Cortex of kidney (tissue), 1 donor: ENCODE data around the gene GCM1.
"Not testable (repeated sequence)": the region's sequence is repeated elsewhere in the genome, so short reads cannot be mapped to it uniquely, and the experiment has no call there.

Source experiments
- DNase-seq: peaks from one replicate; lab custom pipeline; 2025; lab: John Stamatoyannopoulos, UW

GCM1 gene, protein sequence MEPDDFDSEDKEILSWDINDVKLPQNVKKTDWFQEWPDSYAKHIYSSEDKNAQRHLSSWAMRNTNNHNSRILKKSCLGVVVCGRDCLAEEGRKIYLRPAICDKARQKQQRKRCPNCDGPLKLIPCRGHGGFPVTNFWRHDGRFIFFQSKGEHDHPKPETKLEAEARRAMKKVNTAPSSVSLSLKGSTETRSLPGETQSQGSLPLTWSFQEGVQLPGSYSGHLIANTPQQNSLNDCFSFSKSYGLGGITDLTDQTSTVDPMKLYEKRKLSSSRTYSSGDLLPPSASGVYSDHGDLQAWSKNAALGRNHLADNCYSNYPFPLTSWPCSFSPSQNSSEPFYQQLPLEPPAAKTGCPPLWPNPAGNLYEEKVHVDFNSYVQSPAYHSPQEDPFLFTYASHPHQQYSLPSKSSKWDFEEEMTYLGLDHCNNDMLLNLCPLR

GRCh38 chr6:53148684-53149083, at the start of gene GCM1:
Gene GCM1, minus strand, starts transcription at chr6:53148841. Its CDS starts 3,209 bp downstream, at chr6:53145632.
- DNase-seq: no peak

- no peak for DNase-seq
Observed at GRCh38 chr6:53197553-53197952, 48.9 kb upstream of the GCM1 start.

DNA sequence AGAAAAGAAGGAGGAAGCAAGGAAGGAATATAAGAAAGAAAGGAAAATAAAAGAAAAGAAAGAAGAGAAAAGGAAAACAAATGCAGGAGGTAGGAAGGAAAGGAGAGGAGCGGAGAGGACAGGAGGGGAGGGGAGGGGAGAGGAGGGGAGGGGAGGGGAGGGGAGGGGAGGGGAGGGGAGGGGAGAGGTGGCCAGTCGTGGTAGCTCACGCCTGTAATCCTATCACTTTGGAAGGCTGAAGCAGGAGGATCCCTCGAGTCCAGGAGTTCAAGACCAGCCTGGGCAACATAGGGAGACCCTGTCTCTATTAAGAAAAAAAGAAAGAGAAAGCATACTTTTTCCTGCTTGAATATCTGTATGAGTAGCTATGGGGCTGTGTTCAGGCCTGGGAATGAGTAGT, 46.4 kb upstream of the GCM1 start:
- DNase-seq: no peak

DNA sequence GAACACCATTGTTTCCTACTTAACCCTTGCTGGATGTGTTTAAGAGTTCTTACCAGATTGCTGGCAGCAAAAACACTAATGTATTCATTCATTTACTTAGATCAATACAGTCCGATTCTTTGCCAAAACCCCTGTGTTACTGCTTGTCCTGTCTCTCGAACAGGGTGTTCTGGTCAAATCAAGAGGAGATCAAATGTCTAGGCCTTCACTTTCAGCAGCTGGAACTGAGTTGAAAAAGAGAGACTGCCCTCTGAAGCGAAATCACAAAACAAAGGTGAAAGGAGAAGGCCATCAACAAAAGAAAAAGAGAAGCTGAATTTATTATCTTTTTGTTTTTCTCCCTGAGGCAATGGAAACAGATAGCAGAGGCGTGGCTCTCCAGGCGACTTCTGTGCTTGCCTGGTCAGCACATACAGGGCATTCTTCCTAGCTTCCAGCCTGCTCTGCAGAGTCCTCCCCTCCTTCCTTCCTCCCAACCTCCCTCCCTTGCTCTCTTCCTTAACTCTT, 44.1 kb upstream of the GCM1 start:
- DNase-seq: no peak

DNA sequence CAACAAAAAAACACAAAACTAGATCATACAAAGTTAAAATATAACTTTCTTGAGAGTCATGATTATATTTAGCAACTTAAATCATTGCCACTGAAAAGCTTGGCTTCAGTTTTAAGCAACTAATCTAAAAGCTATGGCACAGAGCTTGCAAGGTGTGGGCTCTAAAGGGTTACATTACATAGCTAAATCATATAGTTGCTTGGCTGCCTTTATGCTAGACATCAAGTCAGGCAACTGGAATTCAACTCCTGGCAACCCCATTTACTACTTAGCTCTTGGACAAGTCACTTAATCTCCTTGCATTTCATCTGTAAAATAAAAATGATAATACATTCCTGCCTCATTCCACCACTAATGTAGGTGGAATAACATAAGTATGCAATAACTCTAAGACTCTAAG, 40.9 kb upstream of the GCM1 start:
- no peak for DNase-seq

DNA sequence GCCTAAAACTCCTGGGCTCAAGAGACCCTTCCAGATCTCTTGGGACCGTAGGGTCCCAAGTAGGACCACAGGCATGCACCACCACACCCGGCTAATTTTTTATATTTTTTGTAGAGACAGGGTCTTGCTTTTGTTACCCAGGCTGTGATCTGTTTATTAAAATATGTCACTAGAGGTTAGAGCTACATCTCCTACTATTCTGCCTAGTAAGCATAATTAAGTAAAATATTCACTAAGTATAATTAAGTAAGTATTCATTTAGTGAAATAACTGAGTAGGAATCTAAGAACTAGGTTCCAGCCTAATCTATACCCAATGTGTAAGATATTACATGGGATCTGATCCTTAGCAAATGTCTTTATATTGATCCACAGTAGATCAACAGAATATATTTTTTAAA, 40.2 kb upstream of the GCM1 start:
- DNase-seq: no peak

DNA sequence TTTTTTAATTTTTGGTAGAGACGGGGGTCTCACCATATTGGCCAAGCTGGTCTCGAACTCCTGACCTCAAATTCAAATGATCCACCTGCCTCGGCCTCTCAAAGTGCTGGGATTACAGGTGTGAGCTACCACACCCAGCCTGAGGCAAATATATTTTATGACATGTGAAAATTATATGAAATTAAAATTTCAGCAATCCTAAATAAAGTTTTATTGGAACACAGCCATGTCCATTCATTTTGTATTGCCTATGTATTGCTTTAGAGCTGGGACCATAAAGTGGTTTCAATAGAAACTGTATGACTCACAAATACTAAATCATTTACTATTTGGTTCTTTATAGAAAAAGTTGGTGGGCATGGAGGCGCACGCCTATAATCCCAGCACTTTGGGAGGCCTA, 32.0 kb upstream of the GCM1 start:
- DNase-seq: no peak

DNA sequence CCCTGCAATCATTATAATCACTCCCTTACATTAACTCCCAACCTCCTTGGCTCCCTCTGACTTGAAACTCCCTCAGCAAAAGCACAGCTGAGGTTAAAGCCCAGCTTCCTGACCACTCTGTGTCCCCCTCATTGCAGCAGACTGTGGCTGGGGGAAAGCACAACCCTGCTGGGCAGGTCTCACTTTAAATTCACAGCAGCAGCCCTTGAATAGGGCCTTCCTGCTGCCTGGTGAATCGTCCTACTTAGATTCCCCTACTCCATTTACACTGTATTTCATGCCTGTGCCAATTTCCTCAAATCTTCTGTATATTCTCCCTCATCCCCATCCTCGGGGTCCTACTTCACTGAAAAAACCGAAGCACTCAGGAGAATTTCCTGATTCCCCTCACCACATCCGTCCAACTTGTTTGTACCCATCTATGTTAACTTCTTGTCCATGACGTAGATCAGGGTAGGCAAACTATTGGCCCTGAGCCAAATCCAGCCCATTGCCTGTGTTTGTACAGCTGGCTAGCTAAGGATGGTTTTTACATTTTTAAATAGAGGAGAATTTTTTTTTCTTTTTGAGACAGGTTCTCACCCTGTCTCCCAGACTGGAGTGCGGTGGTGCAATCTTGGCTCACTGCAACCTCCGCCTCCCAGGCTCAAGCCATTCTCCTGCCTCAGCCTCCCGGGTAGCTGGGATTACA, 31.5 kb upstream of the GCM1 start:
- no peak for DNase-seq

DNA sequence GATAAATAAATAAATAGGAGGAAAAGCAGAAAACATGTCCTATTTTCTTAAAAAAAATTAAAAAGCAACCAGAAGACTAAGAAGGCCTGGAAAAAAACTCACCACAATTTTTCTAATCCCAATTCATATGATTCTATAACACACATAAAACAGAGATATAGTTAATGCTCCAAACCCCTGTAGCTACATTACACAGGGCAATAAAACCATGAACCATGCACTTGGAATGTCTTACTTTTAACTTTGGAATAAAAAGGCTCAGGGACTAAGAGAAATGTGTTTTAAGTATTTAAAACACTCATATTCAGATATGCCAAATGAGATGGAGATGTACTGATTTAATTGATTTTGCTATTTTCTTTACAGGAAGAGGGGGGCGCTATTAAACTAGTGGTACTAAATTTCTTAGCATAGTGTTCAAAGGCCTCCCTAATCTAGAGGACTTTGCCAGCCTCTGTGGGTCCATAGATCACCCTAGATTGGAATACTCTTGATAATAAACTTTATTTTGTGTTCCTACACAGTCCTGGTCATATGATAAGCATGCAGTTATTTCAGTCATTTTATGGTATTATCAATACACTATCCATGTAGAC, 30.3 kb upstream of the GCM1 start:
- no peak for DNase-seq

GRCh38 chr6:53175027-53175426, 26.4 kb upstream of the GCM1 start:
- no peak for DNase-seq

DNA sequence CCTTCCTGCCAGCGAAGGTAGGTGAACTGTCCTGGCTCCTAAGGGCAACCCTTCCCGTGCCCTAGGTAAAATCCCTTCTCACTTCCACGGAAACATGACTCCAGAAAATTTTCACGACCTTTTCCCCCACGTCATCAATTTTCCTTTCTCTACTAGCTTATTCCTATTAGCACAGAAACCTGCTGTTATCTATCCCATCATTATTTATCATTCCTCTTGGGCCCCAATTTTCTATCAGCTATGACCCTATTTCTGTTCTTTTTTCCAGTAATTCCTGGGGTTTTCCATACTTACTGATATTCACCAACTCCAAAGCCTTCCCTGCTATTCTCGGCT, 23.8 kb upstream of the GCM1 start:
- no peak for DNase-seq

DNA sequence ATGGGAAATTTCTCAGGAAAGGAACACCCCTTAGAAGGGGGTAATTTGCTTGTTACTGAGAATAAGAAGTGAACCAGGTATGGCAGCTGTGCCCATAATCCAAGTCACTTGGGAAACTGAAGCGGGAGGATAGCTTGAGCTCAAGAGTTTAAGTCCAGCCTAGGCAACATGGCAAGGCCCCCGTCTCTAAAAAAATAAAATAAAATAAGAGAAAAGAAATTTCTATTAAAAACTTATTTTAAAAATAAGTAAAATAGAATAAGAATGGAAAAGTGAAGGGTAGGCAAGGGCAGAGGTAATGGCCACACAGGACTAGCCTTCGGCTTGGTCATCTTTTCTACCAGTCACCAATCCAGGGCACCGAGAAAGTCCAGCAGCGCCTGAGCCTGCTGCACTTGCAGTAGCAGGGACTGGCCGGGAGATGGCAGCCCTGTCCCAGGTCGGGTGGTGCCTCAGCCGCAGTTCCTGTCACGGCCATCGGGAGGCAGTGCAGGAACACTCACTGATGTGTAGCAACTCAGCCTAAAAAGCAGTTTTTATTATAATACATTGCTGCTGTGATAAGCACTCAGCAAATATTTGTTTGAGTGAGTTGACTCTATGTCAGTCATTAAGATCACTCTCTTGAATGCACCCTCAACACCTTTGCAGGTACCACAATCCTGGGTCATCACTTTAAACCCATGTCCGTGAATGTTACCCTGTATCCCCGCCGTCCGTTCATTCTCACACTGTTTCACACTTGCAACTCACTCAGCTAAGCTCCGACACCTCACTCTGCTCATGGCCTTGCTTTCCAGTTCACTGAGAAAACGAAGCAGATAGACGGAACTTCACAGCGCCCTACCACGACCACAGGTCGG, 23.2 kb upstream of the GCM1 start:
- DNase-seq: no peak

GRCh38 chr6:53168516-53169267, 20.1 kb upstream of the GCM1 start:
- no peak for DNase-seq

- no peak for DNase-seq
Observed at GRCh38 chr6:53165293-53165692, 16.7 kb upstream of the GCM1 start.

- no peak for DNase-seq
Observed at GRCh38 chr6:53162606-53163005, 14.0 kb upstream of the GCM1 start.

GRCh38 chr6:53161481-53162009, 12.9 kb upstream of the GCM1 start:
- DNase-seq: no peak

DNA sequence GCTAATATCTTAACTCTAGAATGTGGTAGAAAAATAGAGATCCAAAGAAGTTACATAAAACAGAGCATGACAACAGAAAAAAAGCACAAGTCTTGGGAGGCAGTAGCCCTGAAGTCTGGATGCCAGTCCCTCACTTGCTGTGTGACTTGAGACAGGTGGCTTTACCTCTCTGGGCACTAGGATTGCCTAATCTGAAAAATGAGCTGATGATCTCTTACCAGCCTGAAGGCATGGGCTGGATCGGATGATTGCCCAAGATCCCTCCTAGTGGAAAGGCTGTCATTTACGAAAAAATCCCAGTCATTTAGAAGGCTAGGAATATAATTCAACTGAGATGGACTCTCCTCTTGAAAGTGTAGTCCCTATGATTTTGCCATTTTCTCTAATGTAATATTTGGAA, 10.9 kb upstream of the GCM1 start:
- DNase-seq: no peak

DNA sequence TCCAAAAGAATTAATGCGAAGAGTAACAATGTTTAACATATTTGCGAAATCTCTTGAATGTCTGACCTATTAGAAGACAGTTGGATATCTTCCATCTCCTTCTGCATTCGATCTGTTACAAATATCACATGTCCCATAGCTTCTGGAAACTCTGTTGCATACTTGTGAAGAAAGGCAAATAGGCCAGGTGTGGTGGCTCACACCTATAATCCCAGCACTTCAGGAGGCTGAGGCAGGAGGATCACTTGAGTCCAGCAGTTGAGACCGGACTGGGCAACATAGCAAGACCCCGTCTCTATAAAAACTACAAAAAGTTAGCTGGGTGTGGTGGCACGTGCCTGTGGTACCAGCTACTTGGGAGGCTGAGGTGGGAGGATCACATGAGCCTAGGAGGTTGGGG, 9.4 kb upstream of the GCM1 start:
- DNase-seq: not testable (repeated sequence)

DNA sequence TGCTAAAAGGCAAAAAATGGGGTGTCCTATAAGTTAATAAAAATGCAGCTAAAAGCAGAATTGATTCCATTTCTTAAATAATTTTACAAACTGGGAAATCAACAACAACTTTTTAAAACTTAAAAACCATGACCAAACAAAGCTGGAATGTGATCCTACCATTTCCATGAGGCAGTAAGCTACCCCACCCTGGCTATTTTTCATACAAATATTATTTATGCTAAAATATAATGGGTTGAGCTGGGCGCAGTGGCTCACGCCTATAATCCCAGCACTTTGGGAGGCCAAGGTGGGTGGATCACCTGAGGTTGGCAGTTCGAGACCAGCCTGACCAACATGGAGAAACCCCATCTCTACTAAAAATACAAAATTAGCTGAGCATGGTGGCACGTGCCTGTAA, 6.6 kb upstream of the GCM1 start:
- DNase-seq: not testable (repeated sequence)

DNA sequence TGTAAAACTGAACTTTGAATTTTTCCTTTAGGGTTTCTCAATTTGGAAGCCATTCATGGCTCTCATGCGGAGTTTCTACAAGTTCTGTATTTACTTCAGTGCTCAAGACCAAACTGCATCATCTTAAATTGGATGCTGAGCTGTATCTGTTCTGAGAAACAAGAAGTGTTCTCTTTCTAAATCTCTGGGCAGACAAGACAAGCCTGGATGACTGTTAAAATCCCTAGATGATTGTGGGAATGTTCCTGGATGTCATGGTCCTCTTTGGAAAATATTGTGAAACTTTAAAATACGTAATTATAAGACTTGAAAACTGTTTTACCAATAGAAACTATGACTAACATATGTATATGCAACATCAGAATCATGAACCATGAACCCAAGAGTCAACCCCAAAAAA, 6.2 kb upstream of the GCM1 start:
- no peak for DNase-seq

DNA sequence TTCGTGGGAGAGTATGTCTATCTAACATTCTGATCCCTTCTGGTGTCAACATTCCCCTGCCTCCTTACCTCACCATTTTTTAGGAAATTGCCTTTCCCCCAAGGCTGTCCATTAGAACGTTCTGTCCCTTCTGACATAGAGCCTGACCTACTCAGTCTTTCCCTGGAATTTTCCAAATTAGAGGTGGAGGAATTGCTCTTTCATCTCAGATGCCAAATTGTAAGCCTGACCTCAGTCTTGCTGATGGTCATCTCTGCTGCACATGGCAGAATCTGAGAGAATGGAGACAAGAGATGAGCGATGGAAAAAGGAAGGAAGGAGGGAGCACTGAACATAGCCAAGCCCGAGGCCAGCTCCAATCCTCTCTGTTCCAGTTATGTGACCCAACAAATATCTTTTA, 5.4 kb upstream of the GCM1 start:
- DNase-seq: no peak
